Lung (tissue), 12 donors: ENCODE data around the gene MEF2A. TPM values are rescaled to one million over a fixed set of nuclear protein-coding genes. Genes with fewer than 3 reads are reported as not detected.

Experiments used
- ATAC-seq: fragments of 200-7000 bp; cut with Tn5 transposase; one replicate; pipeline ENCODE4 v1.9.1; 2020; ENCODE audit warnings: moderate number of reproducible peaks; ENCODE audit not compliant: insufficient read depth, low FRiP score
- DNase-seq, 3 donors: peaks; one replicate each; pipeline ENCODE4 v3.0.0-alpha.2; 2013 to 2017
- H3K27ac ChIP-seq, 2 donors: one replicate each; pipeline ENCODE4 v1.5.1; 2013; ENCODE audit warnings: mild to moderate bottlenecking in 2 of 2, moderate library complexity in 2 of 2, control low read depth in 1 of 2, inconsistent platforms in 1 of 2, low read depth in 1 of 2, low read length in 1 of 2
- H3K27me3 ChIP-seq, 3 donors: one replicate each; pipeline ENCODE4 v1.5.1; 2013; ENCODE audit warnings: low read length in 2 of 3; ENCODE audit not compliant: control insufficient read depth in 3 of 3, insufficient read depth in 3 of 3
- H3K36me3 ChIP-seq, 4 donors: one replicate each; pipeline ENCODE4 v1.5.1; 2013; ENCODE audit warnings: low read length in 4 of 4, mild to moderate bottlenecking in 1 of 4, moderate library complexity in 1 of 4; ENCODE audit not compliant: control insufficient read depth in 4 of 4, insufficient read depth in 4 of 4
- H3K4me1 ChIP-seq, 5 donors: one replicate each; pipeline ENCODE4 v1.5.1; 2013; ENCODE audit warnings: low read length in 5 of 5, mild to moderate bottlenecking in 2 of 5, moderate library complexity in 1 of 5; ENCODE audit not compliant: control insufficient read depth in 5 of 5, insufficient read depth in 5 of 5
- H3K4me3 ChIP-seq: one replicate; pipeline ENCODE4 v1.5.1; 2013; ENCODE audit warnings: mild to moderate bottlenecking, control low read depth, moderate library complexity
- H3K9ac ChIP-seq, 2 donors: one replicate each; pipeline ENCODE4 v1.5.1; 2013; ENCODE audit warnings: low read length in 2 of 2, control low read depth in 1 of 2; ENCODE audit not compliant: insufficient read depth in 1 of 2
- H3K9me3 ChIP-seq, 4 donors: one replicate each; pipeline ENCODE4 v1.5.1; 2013; ENCODE audit warnings: low read length in 3 of 4, mild to moderate bottlenecking in 1 of 4, moderate library complexity in 1 of 4; ENCODE audit not compliant: control insufficient read depth in 4 of 4, insufficient read depth in 3 of 4
- CTCF ChIP-seq: IDR thresholded peaks from 2 replicates; pipeline ENCODE4 v1.5.1; 2012; ENCODE audit warnings: mild to moderate bottlenecking; ENCODE audit errors: control extremely low read depth, extremely low read depth
- WGBS, 2 donors: extraction: QIAGEN DNeasy Blood & Tissue Kit; methylation state at CpG; one replicate each; pipeline ENCODE4 v1.1.7; 2013; 5-methylcytosine and 5-hydroxymethylcytosine counted together
- polyA plus RNA-seq, 2 donors: library from polyadenylated mRNA; stranded (reverse); fragments of 200-250 nt; gene quantifications; one replicate each; pipeline ENCODE4 v1.2.1, GENCODE V29; 2013
- total RNA-seq, 2 donors: library from RNA; depleted of rRNA in 1 of 2; stranded (reverse); fragments of >200 nt in 1 of 2; gene quantifications; one replicate each; pipeline ENCODE4 v1.2.1, GENCODE V29; 2014 to 2021
- donor health status: control.
- donor health status: control.
- donor health status: Bipolar disorder and iron deficiency.
- donor health status: healthy.
- donor health status: DM: yes; HTN: yes; CAD: no.

Gene MEF2A
- total and polyA plus RNA-seq, 4 donors = 26.0 to 140 (median 48.1) TPM

GRCh38 chr15:99703603-99704443, 138.0 kb downstream of the MEF2A start:
- no peaks in the 10 kb centered on the region for H3K9me3 ChIP-seq
- H3K27me3 ChIP-seq = no peaks in the 10 kb centered on the region
- peak overlapping the region in 1 of 2 donors; percentile 87 for H3K27ac ChIP-seq
- peaks cover 2 to 33% (median 14%) of the 10 kb centered on the region in 5 donors for H3K4me1 ChIP-seq
- H3K9ac ChIP-seq = peak overlapping the region in 1 of 2 donors; percentile 65
- H3K4me3 ChIP-seq = no peak overlapping the region
- DNase-seq = peak in 2 of 3 donors; percentile 85 to 90
- peaks cover 0 to 13% (median 2%) of the 10 kb centered on the region in 4 donors for H3K36me3 ChIP-seq
- peak; percentile 8 for TF ChIP-seq CTCF
- 17 to 29% methylated on average over 7 of the region's 7 CpGs for WGBS, 2 donors
- peak; percentile 50 for ATAC-seq

GRCh38 chr15:99704444-99704838, 138.7 kb downstream of the MEF2A start:
- DNase-seq (peak; percentile 42 to 94 (median 93)), ATAC-seq (peak; percentile 68)
- peak; percentile 82 for TF ChIP-seq CTCF
- Histone ChIP-seq H3K27ac (no peak overlapping the region), H3K4me1 (peaks cover 6 to 39% (median 19%) of the 10 kb centered on the region in 5 donors), H3K27me3 (no peaks in the 10 kb centered on the region), H3K4me3 (no peak overlapping the region), H3K9me3 (no peaks in the 10 kb centered on the region), H3K9ac (peak overlapping the region in 1 of 2 donors; percentile 65), H3K36me3 (peaks cover 0 to 13% (median 2%) of the 10 kb centered on the region in 4 donors)
- 31 to 34% methylated on average over 3 of the region's 3 CpGs for WGBS, 2 donors

- no peak for ATAC-seq
- H3K27me3 ChIP-seq = no peaks in the 10 kb centered on the region
- H3K4me3 ChIP-seq = no peak overlapping the region
- TF ChIP-seq CTCF = no peak
- peaks cover 8 to 43% (median 16%) of the 10 kb centered on the region in 5 donors for H3K4me1 ChIP-seq
- H3K27ac ChIP-seq = peak overlapping the region in 1 of 2 donors; percentile 78
- no peaks in the 10 kb centered on the region for H3K9me3 ChIP-seq
- peaks cover 8 to 24% (median 14%) of the 10 kb centered on the region in 4 donors for H3K36me3 ChIP-seq
- no peak overlapping the region for H3K9ac ChIP-seq
- no peak for DNase-seq
- WGBS, 2 donors = 85 to 91% methylated on average over 10 of the region's 10 CpGs
Observed at GRCh38 chr15:99706557-99707303, 140.9 kb downstream of the MEF2A start.
